ENCODE measurements around the gene GPR31.
A peak's percentile ranks its signal among the peaks of the same experiment; 100 is the strongest.

GPR31 gene

DNA sequence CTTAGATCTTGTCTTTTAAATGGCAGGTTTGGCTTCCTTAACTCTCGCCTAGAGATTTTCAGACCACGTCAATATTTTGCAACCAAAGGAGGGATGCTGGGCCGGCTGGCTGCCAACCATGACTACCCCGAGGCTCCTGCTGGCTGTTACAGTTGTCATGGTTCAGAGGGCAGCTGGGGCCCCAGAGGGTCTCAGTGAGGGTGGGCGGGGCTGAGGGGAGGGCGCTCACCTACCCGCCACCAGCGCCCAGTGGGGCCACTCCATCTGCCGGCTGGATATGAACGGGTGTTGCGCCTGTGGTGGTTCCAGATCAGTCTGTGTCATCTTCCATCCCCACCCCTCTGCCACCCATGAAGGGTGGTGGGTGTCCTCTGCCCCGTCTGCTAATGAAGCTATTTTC is 12.3 kb downstream of the GPR31 start:
- DNase-seq (ENCODE audit: low read depth, low spot score) = no peak
- in situ Hi-C loops (cut with HindIII; ENCODE audit: low sequenced_read_pairs) = no loop called here
- no peak overlapping the region for H3K4me3 ChIP-seq (ENCODE audit: low read depth, low read length)
- TF ChIP-seq, protein P1, sequence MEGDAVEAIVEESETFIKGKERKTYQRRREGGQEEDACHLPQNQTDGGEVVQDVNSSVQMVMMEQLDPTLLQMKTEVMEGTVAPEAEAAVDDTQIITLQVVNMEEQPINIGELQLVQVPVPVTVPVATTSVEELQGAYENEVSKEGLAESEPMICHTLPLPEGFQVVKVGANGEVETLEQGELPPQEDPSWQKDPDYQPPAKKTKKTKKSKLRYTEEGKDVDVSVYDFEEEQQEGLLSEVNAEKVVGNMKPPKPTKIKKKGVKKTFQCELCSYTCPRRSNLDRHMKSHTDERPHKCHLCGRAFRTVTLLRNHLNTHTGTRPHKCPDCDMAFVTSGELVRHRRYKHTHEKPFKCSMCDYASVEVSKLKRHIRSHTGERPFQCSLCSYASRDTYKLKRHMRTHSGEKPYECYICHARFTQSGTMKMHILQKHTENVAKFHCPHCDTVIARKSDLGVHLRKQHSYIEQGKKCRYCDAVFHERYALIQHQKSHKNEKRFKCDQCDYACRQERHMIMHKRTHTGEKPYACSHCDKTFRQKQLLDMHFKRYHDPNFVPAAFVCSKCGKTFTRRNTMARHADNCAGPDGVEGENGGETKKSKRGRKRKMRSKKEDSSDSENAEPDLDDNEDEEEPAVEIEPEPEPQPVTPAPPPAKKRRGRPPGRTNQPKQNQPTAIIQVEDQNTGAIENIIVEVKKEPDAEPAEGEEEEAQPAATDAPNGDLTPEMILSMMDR (IDR thresholded peaks at IDR 0.05; ENCODE audit: low read depth, low read length) = no peak

DNA sequence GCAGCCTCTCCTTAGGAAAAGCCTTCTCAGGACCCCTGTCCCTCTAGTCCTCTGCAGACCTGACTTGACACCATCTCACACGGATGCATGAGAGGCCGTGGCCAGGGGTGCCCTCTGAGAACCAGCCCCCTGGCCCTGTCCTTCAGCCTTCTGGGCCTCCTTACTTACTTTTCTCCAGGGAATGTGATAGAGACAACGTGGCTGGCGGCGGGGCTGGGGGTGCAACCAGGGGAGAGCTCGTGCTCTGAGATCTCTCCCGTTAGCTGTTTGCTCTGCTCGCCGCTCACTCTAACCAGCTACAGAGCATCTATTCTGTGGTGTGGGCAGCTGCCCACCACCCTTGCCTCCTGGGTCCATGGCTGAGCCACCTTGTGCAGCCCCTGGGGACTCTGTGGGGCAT is 14.7 kb downstream of the GPR31 start:
- TF ChIP-seq, protein P1 (IDR thresholded peaks at IDR 0.05; ENCODE audit: low read depth, low read length) = no peak
- H3K4me3 ChIP-seq (ENCODE audit: low read depth, low read length) = no peak overlapping the region
- DNase-seq (ENCODE audit: low read depth, low spot score) = no peak
- in situ Hi-C loops (cut with HindIII; ENCODE audit: low sequenced_read_pairs) = no loop called here

DNA sequence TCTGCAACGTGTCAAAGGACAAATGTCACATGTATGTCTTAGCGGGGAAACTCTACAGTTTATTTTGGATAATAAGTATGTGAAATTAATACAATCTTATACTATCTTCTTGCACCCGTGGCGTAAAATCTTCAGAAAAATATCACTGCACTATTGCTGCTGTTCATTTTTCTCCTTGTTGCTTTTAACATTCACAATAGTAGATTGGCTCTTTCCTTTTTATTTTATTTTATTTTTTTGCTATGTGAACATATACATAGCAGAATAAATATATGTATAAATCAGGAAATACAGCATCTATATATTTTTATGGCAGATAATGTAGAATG is 15.4 kb downstream of the GPR31 start:
- TF ChIP-seq, protein P1 (IDR thresholded peaks at IDR 0.05; ENCODE audit: low read depth, low read length) = no peak
- in situ Hi-C loops (cut with HindIII; ENCODE audit: low sequenced_read_pairs) = no loop called here
- DNase-seq (ENCODE audit: low read depth, low spot score) = no peak
- no peak overlapping the region for H3K4me3 ChIP-seq (ENCODE audit: low read depth, low read length)

DNA sequence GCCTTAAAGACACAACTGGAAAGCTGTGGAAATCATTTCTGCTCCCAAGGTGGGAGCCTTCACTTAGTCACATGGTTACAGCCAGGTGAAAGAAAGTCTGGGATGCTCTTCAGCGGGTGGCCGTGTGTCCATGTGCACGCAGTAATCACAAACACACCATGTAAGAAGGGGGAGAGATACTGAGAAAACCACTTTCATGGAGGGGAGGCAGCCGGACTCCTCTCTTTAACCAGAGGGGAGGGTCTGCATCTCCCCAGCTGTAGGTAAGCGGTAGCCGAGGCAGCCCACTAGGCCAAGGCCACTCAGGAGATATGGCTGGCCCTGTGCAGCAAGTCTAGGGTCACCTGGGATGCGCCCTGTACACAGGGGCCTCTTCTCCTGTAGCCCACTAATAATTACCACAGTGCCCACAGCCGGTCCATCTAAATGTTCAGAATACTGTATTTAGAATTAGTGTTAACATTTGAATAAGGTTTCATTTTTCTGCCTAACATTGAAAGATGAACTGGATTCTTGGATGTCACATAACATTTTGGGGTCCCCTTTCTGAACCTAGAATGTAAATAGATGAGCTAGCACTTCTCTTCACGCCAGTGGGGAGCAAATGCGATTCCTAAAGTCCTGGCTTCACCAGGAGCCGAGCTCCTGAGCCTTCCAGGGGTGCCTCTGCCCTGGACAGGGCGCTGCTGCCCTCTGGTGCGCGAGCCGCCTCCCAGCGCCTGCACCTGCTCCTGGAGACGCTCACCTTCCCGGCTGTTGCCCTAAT is 15.9 kb downstream of the GPR31 start:
- H3K4me3 ChIP-seq (ENCODE audit: low read depth, low read length) = no peak overlapping the region
- in situ Hi-C loops (cut with HindIII; ENCODE audit: low sequenced_read_pairs) = no loop called here
- TF ChIP-seq, protein P1 (IDR thresholded peaks at IDR 0.05; ENCODE audit: low read depth, low read length) = peak; percentile 75
- peak; percentile 15 for DNase-seq (ENCODE audit: low read depth, low spot score)

DNA sequence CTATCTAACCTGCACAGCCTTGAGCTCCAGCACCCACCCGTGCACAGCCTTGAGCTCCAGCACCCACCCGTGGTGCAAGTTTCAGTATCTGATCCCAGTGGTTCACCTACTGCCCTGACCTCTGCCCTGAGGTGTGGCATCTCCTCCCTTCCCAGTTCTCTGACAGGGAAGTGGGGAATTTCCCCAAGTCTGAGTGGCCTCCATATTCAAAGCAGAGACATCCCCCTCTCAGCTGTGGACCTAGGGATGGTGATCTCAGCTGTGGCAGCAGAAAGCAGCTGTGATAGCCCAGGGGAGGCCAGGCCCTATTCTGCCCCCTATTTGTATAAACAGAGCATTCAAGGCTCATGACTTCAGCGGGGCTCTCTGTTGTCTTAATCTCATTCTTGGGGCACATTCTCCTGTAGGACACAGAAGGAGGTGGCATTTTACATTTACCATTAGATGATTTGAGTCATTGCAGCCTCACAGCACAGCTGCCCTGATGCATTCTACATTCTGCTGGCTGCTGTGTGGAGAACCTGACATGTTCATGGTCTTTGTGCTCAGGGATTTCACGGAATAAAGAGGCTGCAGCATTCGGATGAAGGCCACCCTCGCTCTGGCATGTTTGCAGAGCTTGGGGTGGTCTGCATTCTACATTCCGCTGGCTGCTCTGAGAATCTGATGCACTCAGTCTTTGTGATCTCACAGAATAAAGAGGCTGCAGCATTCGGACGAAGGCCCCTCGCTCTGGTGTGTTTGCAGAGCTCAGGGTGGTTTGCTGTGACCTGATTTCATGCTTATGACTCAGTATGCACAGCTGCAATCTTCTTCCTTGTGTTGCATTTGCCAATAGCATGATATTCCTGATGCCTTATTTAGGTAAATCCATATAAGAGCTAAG is 16.9 kb downstream of the GPR31 start:
- TF ChIP-seq, protein P1 (IDR thresholded peaks at IDR 0.05; ENCODE audit: low read depth, low read length) = no peak
- no peak overlapping the region for H3K4me3 ChIP-seq (ENCODE audit: low read depth, low read length)
- in situ Hi-C loops (cut with HindIII; ENCODE audit: low sequenced_read_pairs) = no loop called here
- peak; percentile 18 for DNase-seq (ENCODE audit: low read depth, low spot score)

DNA sequence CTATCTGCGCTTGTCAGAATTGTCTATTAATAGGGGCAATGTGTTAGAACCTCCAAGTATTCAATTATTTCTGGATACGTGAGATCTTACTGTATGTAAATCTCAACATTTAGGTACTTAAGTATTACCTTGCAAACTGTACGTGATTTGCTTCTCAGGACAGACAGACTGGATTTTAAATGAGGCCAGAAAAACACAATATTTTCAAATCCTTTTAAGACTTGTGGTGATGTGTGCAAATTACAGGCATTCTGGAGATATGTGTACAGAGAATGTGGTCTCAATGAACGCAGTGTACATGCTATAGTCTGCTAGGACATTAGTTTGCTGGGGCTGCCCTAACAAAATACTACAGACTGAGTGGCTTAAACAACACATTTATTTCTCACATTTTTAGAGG is 18.0 kb downstream of the GPR31 start:
- TF ChIP-seq, protein P1 (IDR thresholded peaks at IDR 0.05; ENCODE audit: low read depth, low read length) = no peak
- in situ Hi-C loops (cut with HindIII; ENCODE audit: low sequenced_read_pairs) = no loop called here
- no peak for DNase-seq (ENCODE audit: low read depth, low spot score)
- H3K4me3 ChIP-seq (ENCODE audit: low read depth, low read length) = no peak overlapping the region
